Common myeloid progenitor, CD34-positive (primary cell): ENCODE results near the gene EIF3M.

Experiments used
- CTCF ChIA-PET: fragments of 350-600 bp; sonication (Branson Sonifier 250); formaldehyde crosslinking; loops from one replicate; lab custom pipeline; 2021; ENCODE audit warnings: antibody characterized with exemption; lab: Charles Lee
- POLR2A ChIA-PET: fragments of 350-600 bp; sonication (Branson Sonifier 250); formaldehyde crosslinking; loops from one replicate; lab custom pipeline; 2021; ENCODE audit warnings: antibody characterized with exemption; lab: Charles Lee
- DNase-seq, 3 donors: peaks; one replicate each; pipeline versions ENCODE4 v3.0.0 to v3.0.0-alpha.2; 2013
- H3K27ac ChIP-seq, 2 experiments: 1 replicate in 1 of 2; 2 replicates in 1 of 2; pipeline ENCODE4 v1.7.0; 2013; ENCODE audit warnings: inconsistent platforms in 2 of 2, low read length in 2 of 2, mild to moderate bottlenecking in 2 of 2, low read depth in 1 of 2, moderate library complexity in 1 of 2; ENCODE audit not compliant: severe bottlenecking in 2 of 2, insufficient read depth in 1 of 2, poor library complexity in 1 of 2
- H3K27me3 ChIP-seq, 5 experiments: replicated peaks in 2 of 5; 1 replicate in 3 of 5; 2 replicates in 2 of 5; pipeline versions ENCODE4 v1.6.1 to v1.7.0; 2013; ENCODE audit warnings: low read length in 4 of 5, mild to moderate bottlenecking in 2 of 5, moderate library complexity in 2 of 5, inconsistent platforms in 1 of 5; ENCODE audit not compliant: insufficient read depth in 5 of 5, control insufficient read depth in 4 of 5
- H3K36me3 ChIP-seq, 4 experiments: 1 replicate in 2 of 4; 2 replicates in 2 of 4; pipeline versions ENCODE4 v1.6.1 to v1.7.0; 2013; ENCODE audit warnings: low read length in 3 of 4, control low read depth in 1 of 4, mild to moderate bottlenecking in 1 of 4; ENCODE audit not compliant: control insufficient read depth in 4 of 4, insufficient read depth in 4 of 4
- H3K4me1 ChIP-seq, 4 experiments: 1 replicate in 3 of 4; 2 replicates in 1 of 4; pipeline versions ENCODE4 v1.6.1 to v1.7.1; 2013; ENCODE audit warnings: low read length in 3 of 4, mild to moderate bottlenecking in 3 of 4, control low read depth in 1 of 4, inconsistent platforms in 1 of 4, moderate library complexity in 1 of 4; ENCODE audit not compliant: control insufficient read depth in 4 of 4, insufficient read depth in 4 of 4; ENCODE audit errors: control extremely low read depth in 1 of 4
- H3K4me3 ChIP-seq, 7 experiments: 1 replicate in 4 of 7; 2 replicates in 3 of 7; pipeline versions ENCODE4 v1.5.1 to v1.7.0; 2013; ENCODE audit warnings: mild to moderate bottlenecking in 7 of 7, low read length in 6 of 7, moderate library complexity in 6 of 7, inconsistent platforms in 2 of 7, low read depth in 2 of 7, control low read depth in 1 of 7; ENCODE audit not compliant: insufficient read depth in 4 of 7, control insufficient read depth in 1 of 7; ENCODE audit errors: extremely low read depth in 1 of 7
- H3K9me3 ChIP-seq, 5 experiments: 1 replicate in 4 of 5; 2 replicates in 1 of 5; pipeline versions ENCODE4 v1.6.1 to v1.7.1; 2013; ENCODE audit warnings: low read length in 4 of 5, mild to moderate bottlenecking in 2 of 5, inconsistent platforms in 1 of 5, low read depth in 1 of 5, moderate library complexity in 1 of 5; ENCODE audit not compliant: control insufficient read depth in 4 of 5, insufficient read depth in 2 of 5; ENCODE audit errors: control extremely low read depth in 1 of 5
- WGBS: methylation state at CpG from one replicate; pipeline ENCODE4 v1.1.5; 2013; ENCODE audit not compliant: insufficient coverage; 5-methylcytosine and 5-hydroxymethylcytosine counted together

Gene EIF3M

GRCh38 chr11:32641361-32641760 lies 57.7 kb downstream of the EIF3M start:
- Histone ChIP-seq H3K36me3 (no peaks in the 10 kb centered on the region), H3K27me3 (no peaks in the 10 kb centered on the region), H3K27ac (no peak overlapping the region), H3K4me1 (no peaks in the 10 kb centered on the region), H3K9me3 (no peaks in the 10 kb centered on the region), H3K4me3 (no peak overlapping the region)
- no peak for DNase-seq
- POLR2A ChIA-PET, result interaction anchor here (0.6 kb wide), 1 partner anchor 753 kb away, joined by 3 read pairs; no protein-coding TSS in a partner anchor
- CTCF ChIA-PET, result no interaction called here

- WGBS, result no CpG with 5 or more reads among the region's 1 CpG
- Histone ChIP-seq H3K27me3 (no peaks in the 10 kb centered on the region), H3K4me3 (no peak overlapping the region), H3K9me3 (no peaks in the 10 kb centered on the region), H3K27ac (no peak overlapping the region), H3K36me3 (no peaks in the 10 kb centered on the region), H3K4me1 (no peaks in the 10 kb centered on the region)
- ChIA-PET CTCF (no interaction called here), POLR2A (no interaction called here)
- no peak for DNase-seq
These were observed 59.9 kb downstream of the EIF3M start for GRCh38 chr11:32643526-32643925.
